ENCODE data around the gene MYEOV. TPM values are rescaled to one million over a fixed set of nuclear protein-coding genes. Genes with fewer than 3 reads are reported as not detected.

The MYEOV gene
- total and polyA plus RNA-seq, 2 donors (not counting 1 experiment from before 2014, with no cell fraction given): 0.72 TPM; not detected in 1

- no peaks in the 10 kb centered on the region for H4K20me1 ChIP-seq (ENCODE audit: control insufficient read depth, insufficient read depth, low read length, poor library complexity, severe bottlenecking)
- H2AFZ ChIP-seq (ENCODE audit: insufficient read depth, low read depth, low read length, poor library complexity, severe bottlenecking): no peak overlapping the region
- no peak overlapping the region for H3K4me3 ChIP-seq (ENCODE audit: control extremely low read depth in 1 of 5, extremely low read depth in 1 of 5, insufficient read depth in 1 of 5, low read depth in 2 of 5, low read length in 4 of 5)
- DNase-seq (no peak), ATAC-seq (ENCODE audit: low read depth) (no peak)
- H3K9me3 ChIP-seq (ENCODE audit: control extremely low read depth in 1 of 3, control insufficient read depth in 2 of 3, insufficient read depth in 1 of 3, low read length in 2 of 3): no peaks in the 10 kb centered on the region
- no peak overlapping the region for H3K27ac Mint-ChIP-seq
- H3K4me2 ChIP-seq (replicated peaks; ENCODE audit: low read depth, low read length, poor library complexity, severe bottlenecking): no peak overlapping the region
- no peak for TF ChIP-seq EZH2 (IDR thresholded peaks at IDR 0.05; ENCODE audit: borderline replicate concordance, insufficient read depth, low read depth, low read length, poor library complexity, severe bottlenecking)
- no peak for TF ChIP-seq CTCF (IDR thresholded peaks at IDR 0.05)
- peaks cover 12 to 14% of the 10 kb centered on the region in 2 donors for H3K4me1 ChIP-seq (ENCODE audit: control insufficient read depth in 2 of 2, insufficient read depth in 2 of 2, low read length in 2 of 2)
- no peaks in the 10 kb centered on the region for H3K36me3 ChIP-seq (replicated peaks in 1 of 2; ENCODE audit: control extremely low read depth in 1 of 2, control insufficient read depth in 1 of 2, extremely low read depth in 1 of 2, insufficient read depth in 2 of 2, low read length in 1 of 2)
- H3K79me2 ChIP-seq (ENCODE audit: control insufficient read depth, insufficient read depth, low read length): no peaks in the 10 kb centered on the region
- H3K27me3 Mint-ChIP-seq: no peaks in the 10 kb centered on the region
- H3K9me3 Mint-ChIP-seq (ENCODE audit: insufficient read depth): no peaks in the 10 kb centered on the region
- no CpG with 5 or more reads among the region's 2 CpGs for WGBS (ENCODE audit: insufficient coverage)
- no peak overlapping the region for H3K27ac ChIP-seq (ENCODE audit: low read length in 2 of 2)
- ChIA-PET CTCF (interaction anchor here (1.6 kb wide), 1 partner anchor 40 kb away, joined by 5 read pairs; no protein-coding TSS in a partner anchor), POLR2A (no interaction called here)
- H3K4me3 Mint-ChIP-seq: no peak overlapping the region
- peaks cover 14% of the 10 kb centered on the region for H3K4me1 Mint-ChIP-seq
- no peak overlapping the region for H3K9ac ChIP-seq (ENCODE audit: low read length)
- H3K27me3 ChIP-seq (replicated peaks in 1 of 4; ENCODE audit: control extremely low read depth in 1 of 4, control insufficient read depth in 3 of 4, insufficient read depth in 4 of 4, low read length in 3 of 4): no peaks in the 10 kb centered on the region
- intact Hi-C loops (cut with micrococcal nuclease): no loop called here
Measured at GRCh38 chr11:69333149-69333710, 39.3 kb downstream of the MYEOV start.

- no peak overlapping the region for H3K9ac ChIP-seq (ENCODE audit: low read length)
- no peak overlapping the region for H3K27ac ChIP-seq (ENCODE audit: low read length in 2 of 2)
- WGBS (ENCODE audit: insufficient coverage): 100% methylated on average over 1 of the region's 2 CpGs
- H3K27me3 Mint-ChIP-seq: no peaks in the 10 kb centered on the region
- ChIA-PET CTCF (interaction anchor here (1.6 kb wide), 1 partner anchor 41 kb away, joined by 5 read pairs; no protein-coding TSS in a partner anchor), POLR2A (no interaction called here)
- H3K4me1 Mint-ChIP-seq: peaks cover 17% of the 10 kb centered on the region
- no peak overlapping the region for H3K4me3 Mint-ChIP-seq
- no peaks in the 10 kb centered on the region for H3K36me3 ChIP-seq (replicated peaks in 1 of 2; ENCODE audit: control extremely low read depth in 1 of 2, control insufficient read depth in 1 of 2, extremely low read depth in 1 of 2, insufficient read depth in 2 of 2, low read length in 1 of 2)
- no peak overlapping the region for H3K27ac Mint-ChIP-seq
- no peaks in the 10 kb centered on the region for H4K20me1 ChIP-seq (ENCODE audit: control insufficient read depth, insufficient read depth, low read length, poor library complexity, severe bottlenecking)
- no peak overlapping the region for H3K4me3 ChIP-seq (ENCODE audit: control extremely low read depth in 1 of 5, extremely low read depth in 1 of 5, insufficient read depth in 1 of 5, low read depth in 2 of 5, low read length in 4 of 5)
- no peak overlapping the region for H3K4me2 ChIP-seq (replicated peaks; ENCODE audit: low read depth, low read length, poor library complexity, severe bottlenecking)
- H3K79me2 ChIP-seq (ENCODE audit: control insufficient read depth, insufficient read depth, low read length): no peaks in the 10 kb centered on the region
- DNase-seq (no peak), ATAC-seq (ENCODE audit: low read depth) (no peak)
- H3K9me3 Mint-ChIP-seq (ENCODE audit: insufficient read depth): no peaks in the 10 kb centered on the region
- no peaks in the 10 kb centered on the region for H3K9me3 ChIP-seq (ENCODE audit: control extremely low read depth in 1 of 3, control insufficient read depth in 2 of 3, insufficient read depth in 1 of 3, low read length in 2 of 3)
- intact Hi-C loops (cut with micrococcal nuclease): no loop called here
- TF ChIP-seq EZH2 (IDR thresholded peaks at IDR 0.05; ENCODE audit: borderline replicate concordance, insufficient read depth, low read depth, low read length, poor library complexity, severe bottlenecking) (no peak), CTCF (IDR thresholded peaks at IDR 0.05) (no peak)
- no peaks in the 10 kb centered on the region for H3K27me3 ChIP-seq (replicated peaks in 1 of 4; ENCODE audit: control extremely low read depth in 1 of 4, control insufficient read depth in 3 of 4, insufficient read depth in 4 of 4, low read length in 3 of 4)
- no peak overlapping the region for H2AFZ ChIP-seq (ENCODE audit: insufficient read depth, low read depth, low read length, poor library complexity, severe bottlenecking)
- H3K4me1 ChIP-seq (ENCODE audit: control insufficient read depth in 2 of 2, insufficient read depth in 2 of 2, low read length in 2 of 2): peaks cover 12 to 14% of the 10 kb centered on the region in 2 donors
Measured at GRCh38 chr11:69333879-69334278, 39.9 kb downstream of the MYEOV start.
